Measurements from ENCODE around the gene ATXN2.
A peak's percentile ranks its signal among the peaks of the same experiment; 100 is the strongest.
"Not testable (repeated sequence)": the region's sequence is repeated elsewhere in the genome, so short reads cannot be mapped to it uniquely, and the experiment has no call there.

Gene ATXN2

DNA sequence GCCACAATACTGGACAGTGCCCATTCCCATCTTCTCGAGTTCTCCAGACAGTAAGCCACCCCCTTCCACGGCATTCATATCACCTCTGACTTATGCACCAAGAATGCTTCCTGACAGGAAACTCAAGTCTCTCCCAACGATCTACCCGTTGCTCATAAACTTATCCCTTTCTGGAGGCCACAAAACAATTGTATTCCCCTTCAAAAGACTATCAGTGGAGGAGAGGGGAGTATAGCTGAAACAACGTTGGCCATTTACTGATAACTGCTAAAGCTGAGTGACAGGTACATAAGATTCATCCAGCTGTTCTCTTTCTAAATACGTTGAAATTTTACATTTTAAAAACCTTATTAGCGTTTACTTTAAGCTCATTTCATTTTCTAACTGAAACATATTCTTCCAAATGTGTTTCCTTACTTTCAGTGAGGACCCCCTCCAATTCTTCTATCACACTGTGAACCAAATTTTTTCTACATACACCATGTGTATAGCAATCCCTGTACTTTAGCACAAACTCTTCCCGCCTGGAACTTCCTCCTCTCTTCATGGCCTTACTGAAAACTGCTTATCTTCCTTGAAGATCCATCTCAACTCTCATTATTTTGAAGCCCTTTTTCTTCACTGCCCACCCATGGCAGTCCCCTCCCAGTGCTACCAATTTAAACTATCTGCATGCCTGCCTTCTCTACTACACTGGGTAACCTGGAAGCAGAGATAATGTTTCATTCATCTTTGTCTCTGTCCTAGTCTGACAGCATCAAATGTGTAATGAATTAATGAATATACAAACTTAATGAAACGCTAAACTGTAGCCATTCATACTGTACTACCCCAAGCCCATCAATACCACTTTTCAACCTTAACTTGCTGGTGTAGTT, 28.8 kb downstream of the ATXN2 start:
- peak; percentile 96 for ATAC-seq
- no peak for TF ChIP-seq SNAI2 (CRISPR knock-in tag; IDR thresholded peaks at IDR 0.05)
- TF ChIP-seq, protein P1, sequence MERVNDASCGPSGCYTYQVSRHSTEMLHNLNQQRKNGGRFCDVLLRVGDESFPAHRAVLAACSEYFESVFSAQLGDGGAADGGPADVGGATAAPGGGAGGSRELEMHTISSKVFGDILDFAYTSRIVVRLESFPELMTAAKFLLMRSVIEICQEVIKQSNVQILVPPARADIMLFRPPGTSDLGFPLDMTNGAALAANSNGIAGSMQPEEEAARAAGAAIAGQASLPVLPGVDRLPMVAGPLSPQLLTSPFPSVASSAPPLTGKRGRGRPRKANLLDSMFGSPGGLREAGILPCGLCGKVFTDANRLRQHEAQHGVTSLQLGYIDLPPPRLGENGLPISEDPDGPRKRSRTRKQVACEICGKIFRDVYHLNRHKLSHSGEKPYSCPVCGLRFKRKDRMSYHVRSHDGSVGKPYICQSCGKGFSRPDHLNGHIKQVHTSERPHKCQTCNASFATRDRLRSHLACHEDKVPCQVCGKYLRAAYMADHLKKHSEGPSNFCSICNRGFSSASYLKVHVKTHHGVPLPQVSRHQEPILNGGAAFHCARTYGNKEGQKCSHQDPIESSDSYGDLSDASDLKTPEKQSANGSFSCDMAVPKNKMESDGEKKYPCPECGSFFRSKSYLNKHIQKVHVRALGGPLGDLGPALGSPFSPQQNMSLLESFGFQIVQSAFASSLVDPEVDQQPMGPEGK (CRISPR knock-in tag; IDR thresholded peaks at IDR 0.05; ENCODE audit: borderline replicate concordance) = no peak
- TF ChIP-seq BACH2 (CRISPR knock-in tag; IDR thresholded peaks at IDR 0.05; ENCODE audit: borderline replicate concordance) = no peak
- TF ChIP-seq, protein P2, sequence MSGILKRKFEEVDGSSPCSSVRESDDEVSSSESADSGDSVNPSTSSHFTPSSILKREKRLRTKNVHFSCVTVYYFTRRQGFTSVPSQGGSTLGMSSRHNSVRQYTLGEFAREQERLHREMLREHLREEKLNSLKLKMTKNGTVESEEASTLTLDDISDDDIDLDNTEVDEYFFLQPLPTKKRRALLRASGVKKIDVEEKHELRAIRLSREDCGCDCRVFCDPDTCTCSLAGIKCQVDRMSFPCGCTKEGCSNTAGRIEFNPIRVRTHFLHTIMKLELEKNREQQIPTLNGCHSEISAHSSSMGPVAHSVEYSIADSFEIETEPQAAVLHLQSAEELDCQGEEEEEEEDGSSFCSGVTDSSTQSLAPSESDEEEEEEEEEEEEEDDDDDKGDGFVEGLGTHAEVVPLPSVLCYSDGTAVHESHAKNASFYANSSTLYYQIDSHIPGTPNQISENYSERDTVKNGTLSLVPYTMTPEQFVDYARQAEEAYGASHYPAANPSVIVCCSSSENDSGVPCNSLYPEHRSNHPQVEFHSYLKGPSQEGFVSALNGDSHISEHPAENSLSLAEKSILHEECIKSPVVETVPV (CRISPR knock-in tag; IDR thresholded peaks at IDR 0.05) = no peak
- TF ChIP-seq PPARA (CRISPR knock-in tag; IDR thresholded peaks at IDR 0.05; ENCODE audit: borderline replicate concordance) = no peak
- no peak for TF ChIP-seq GLIS3 (CRISPR knock-in tag; IDR thresholded peaks at IDR 0.05)
- TF ChIP-seq ARNTL (CRISPR knock-in tag; IDR thresholded peaks at IDR 0.05; ENCODE audit: borderline replicate concordance, low read depth) = no peak
- no peak for TF ChIP-seq ESRRG (CRISPR knock-in tag; IDR thresholded peaks at IDR 0.05)
- no peak for TF ChIP-seq TOX (CRISPR knock-in tag; IDR thresholded peaks at IDR 0.05; ENCODE audit: borderline replicate concordance)
- TF ChIP-seq OSR1 (CRISPR knock-in tag; IDR thresholded peaks at IDR 0.05) = no peak
- TF ChIP-seq CSDC2 (CRISPR knock-in tag; IDR thresholded peaks at IDR 0.05) = no peak
- TF ChIP-seq ZNF70 (CRISPR knock-in tag; IDR thresholded peaks at IDR 0.05) = no peak
- no peak for TF ChIP-seq RARB (CRISPR knock-in tag; IDR thresholded peaks at IDR 0.05)
- no peak for TF ChIP-seq ZC3H10 (CRISPR knock-in tag; IDR thresholded peaks at IDR 0.05)
- no peak for TF ChIP-seq TCF4 (CRISPR knock-in tag; IDR thresholded peaks at IDR 0.05; ENCODE audit: borderline replicate concordance)
- TF ChIP-seq, protein P3, sequence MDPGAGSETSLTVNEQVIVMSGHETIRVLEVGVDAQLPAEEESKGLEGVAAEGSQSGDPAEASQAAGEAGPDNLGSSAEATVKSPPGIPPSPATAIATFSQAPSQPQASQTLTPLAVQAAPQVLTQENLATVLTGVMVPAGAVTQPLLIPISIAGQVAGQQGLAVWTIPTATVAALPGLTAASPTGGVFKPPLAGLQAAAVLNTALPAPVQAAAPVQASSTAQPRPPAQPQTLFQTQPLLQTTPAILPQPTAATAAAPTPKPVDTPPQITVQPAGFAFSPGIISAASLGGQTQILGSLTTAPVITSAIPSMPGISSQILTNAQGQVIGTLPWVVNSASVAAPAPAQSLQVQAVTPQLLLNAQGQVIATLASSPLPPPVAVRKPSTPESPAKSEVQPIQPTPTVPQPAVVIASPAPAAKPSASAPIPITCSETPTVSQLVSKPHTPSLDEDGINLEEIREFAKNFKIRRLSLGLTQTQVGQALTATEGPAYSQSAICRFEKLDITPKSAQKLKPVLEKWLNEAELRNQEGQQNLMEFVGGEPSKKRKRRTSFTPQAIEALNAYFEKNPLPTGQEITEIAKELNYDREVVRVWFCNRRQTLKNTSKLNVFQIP (CRISPR knock-in tag; IDR thresholded peaks at IDR 0.05; ENCODE audit: borderline replicate concordance, low read depth) = no peak
- no peak for TF ChIP-seq ISL1 (CRISPR knock-in tag; IDR thresholded peaks at IDR 0.05)
- TF ChIP-seq ZNF565 (CRISPR knock-in tag; conservative IDR thresholded peaks at IDR 0.05; ENCODE audit: low read depth) = no peak

DNA sequence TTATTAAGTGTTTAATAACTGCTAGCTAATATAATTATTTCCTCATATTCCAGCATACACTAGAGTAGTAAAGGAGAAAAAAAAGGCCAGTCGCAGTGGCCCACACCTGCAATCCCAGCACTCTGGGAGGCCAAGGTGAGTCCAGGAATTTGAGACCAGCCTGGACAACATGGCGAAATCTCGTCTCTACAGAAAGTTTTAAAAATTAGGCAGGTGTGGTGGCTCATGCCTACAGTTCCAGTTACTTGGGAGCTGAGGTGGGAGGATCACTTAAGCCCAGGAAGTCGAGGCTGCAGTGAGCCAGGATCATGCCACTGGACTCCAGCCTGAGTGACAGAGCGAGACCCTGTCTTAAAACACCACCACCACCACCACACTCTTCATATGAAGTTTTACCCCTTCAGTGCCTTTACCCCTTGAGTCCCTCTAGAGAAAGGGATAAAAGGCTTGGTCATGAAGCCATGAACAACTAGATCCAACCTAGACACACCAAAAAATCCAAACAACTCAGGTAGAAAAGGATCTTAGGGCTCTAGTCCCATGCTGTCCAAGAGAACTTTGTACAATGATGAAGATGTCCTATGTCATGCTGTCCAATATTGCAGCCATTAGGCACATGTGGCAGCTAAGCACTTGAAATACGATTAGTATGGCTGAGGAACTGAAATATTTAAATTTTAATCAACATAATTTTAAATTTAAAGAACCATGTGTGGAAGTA, 29.6 kb downstream of the ATXN2 start:
- no peak for TF ChIP-seq ARNTL (CRISPR knock-in tag; IDR thresholded peaks at IDR 0.05; ENCODE audit: borderline replicate concordance, low read depth)
- no peak for TF ChIP-seq ZFP3 (CRISPR knock-in tag; IDR thresholded peaks at IDR 0.05)
- TF ChIP-seq, protein P4, sequence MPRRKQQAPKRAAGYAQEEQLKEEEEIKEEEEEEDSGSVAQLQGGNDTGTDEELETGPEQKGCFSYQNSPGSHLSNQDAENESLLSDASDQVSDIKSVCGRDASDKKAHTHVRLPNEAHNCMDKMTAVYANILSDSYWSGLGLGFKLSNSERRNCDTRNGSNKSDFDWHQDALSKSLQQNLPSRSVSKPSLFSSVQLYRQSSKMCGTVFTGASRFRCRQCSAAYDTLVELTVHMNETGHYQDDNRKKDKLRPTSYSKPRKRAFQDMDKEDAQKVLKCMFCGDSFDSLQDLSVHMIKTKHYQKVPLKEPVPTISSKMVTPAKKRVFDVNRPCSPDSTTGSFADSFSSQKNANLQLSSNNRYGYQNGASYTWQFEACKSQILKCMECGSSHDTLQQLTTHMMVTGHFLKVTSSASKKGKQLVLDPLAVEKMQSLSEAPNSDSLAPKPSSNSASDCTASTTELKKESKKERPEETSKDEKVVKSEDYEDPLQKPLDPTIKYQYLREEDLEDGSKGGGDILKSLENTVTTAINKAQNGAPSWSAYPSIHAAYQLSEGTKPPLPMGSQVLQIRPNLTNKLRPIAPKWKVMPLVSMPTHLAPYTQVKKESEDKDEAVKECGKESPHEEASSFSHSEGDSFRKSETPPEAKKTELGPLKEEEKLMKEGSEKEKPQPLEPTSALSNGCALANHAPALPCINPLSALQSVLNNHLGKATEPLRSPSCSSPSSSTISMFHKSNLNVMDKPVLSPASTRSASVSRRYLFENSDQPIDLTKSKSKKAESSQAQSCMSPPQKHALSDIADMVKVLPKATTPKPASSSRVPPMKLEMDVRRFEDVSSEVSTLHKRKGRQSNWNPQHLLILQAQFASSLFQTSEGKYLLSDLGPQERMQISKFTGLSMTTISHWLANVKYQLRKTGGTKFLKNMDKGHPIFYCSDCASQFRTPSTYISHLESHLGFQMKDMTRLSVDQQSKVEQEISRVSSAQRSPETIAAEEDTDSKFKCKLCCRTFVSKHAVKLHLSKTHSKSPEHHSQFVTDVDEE (CRISPR knock-in tag; IDR thresholded peaks at IDR 0.05) = no peak
- no peak for TF ChIP-seq ISL1 (CRISPR knock-in tag; IDR thresholded peaks at IDR 0.05)
- peak; percentile 18 for ATAC-seq

- ATAC-seq = not testable (repeated sequence)
Measured at GRCh38 chr12:111560844-111561243, 38.3 kb downstream of the ATXN2 start.

GRCh38 chr12:111558107-111558376, 41.1 kb downstream of the ATXN2 start:
- ATAC-seq = peak; percentile 6; the same call in 1 of the 3 replicates

More at GRCh38 chr12:111558107-111558376, 41.1 kb downstream of the ATXN2 start:
- TF ChIP-seq GLIS3 (CRISPR knock-in tag; IDR thresholded peaks at IDR 0.05) = no peak
